HG03575 (cell line): ENCODE results near the gene PLA2G2F.

Experiments
- ATAC-seq: cut with Tn5 transposase; IDR thresholded peaks from one replicate; pipeline ENCODE4 v1.9.1; 2021; ENCODE audit not compliant: unreplicated experiment, insufficient number of reproducible peaks, low FRiP score; ENCODE audit errors: extremely low read depth

PLA2G2F gene

GRCh38 chr1:20138961-20139550 is at the start of gene PLA2G2F:
PLA2G2F (plus strand) TSS chr1:20139323; CDS start chr1:20139428, 105 bp downstream.
- ATAC-seq = no peak

- no peak for ATAC-seq
Measured at GRCh38 chr1:20089328-20090077, 49.6 kb upstream of the PLA2G2F start.

DNA sequence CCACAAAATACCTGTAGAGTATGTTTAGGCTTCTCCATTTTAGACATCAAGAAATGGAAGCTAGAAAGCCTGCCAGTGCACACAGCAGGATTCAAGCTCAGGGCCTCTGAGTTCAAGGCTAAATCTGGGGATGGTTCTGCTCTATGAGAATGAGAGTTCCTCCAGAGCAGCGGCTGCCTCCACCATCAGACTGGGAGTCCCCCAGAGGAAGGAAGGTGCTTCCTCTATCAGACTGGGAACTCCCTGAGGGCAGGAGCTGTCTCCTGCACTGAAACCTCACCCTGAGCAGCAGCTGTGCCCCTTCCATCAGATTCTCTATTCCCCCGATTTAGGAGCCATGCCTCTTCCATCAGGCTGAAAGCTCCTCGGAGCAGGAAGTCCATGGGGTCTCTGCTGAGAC is 49.0 kb upstream of the PLA2G2F start:
- no peak for ATAC-seq

GRCh38 chr1:20090641-20091040 is 48.5 kb upstream of the PLA2G2F start:
- ATAC-seq = no peak

GRCh38 chr1:20093303-20093702 is 45.8 kb upstream of the PLA2G2F start:
- ATAC-seq = no peak

DNA sequence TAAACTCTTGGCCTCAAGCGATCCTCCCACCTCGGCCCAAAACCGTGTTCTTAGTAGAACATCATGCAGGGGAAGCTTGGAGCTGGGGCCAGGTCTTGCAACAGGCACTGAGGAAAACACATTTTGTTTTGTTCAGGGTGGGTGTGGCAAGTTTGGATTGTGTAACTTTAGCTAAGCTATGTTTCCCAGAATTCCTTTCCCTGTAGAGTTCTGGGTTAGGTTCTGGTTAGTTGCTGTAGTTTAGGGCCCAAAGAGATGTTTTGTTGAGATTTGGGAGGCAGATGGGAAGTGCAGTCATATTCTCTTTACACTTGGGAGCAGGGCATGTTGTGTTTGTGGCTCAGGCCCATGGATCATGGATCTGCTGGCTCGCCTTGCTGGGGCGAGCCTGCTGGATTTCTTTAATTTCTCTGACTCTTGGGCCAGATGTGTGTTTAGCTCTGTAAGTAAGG is 45.2 kb upstream of the PLA2G2F start:
- ATAC-seq = no peak

DNA sequence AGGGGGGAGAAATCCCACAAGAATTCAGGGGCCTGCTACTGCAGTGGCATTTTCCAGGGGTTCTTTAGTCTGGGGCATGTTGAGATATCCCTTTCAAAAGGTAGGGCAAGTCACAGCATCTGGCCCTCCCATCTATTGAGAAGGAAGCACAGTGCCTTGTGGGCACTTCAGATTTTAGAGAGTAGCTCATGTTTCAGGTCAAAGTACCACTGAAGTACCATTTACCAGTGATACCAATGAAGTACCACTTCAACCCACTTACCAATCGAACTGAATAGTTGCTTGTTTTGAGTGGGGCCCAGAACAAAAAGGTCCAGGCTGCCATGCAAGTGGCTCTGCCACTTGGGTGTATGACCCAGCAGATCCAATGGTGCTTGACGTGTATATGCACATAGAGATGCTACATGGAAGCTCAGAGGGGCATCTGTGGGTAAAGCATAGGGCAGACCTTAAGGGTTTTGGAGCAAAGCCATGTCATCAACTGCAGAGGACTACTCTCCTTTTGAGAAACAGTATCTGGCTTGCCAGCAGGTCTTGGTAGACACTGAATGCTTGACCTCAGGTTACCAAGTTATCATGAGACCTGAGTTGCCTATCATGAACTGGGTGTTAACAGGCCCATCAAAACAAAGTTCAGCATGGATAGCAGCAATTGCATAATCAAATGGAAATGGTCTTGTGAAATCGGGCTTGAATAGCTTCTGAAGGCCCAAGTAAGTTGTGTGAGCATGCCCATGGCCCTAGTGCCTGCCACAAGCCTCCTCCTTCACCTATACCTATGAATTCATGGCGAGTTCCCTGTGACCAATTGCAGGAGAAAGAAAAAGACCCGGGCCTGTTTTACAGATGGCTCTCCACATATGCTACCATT is 43.3 kb upstream of the PLA2G2F start:
- ATAC-seq = no peak

- ATAC-seq = no peak
Measured at GRCh38 chr1:20096840-20097447, 42.2 kb upstream of the PLA2G2F start.

GRCh38 chr1:20099533-20099932 is 39.6 kb upstream of the PLA2G2F start:
- no peak for ATAC-seq

DNA sequence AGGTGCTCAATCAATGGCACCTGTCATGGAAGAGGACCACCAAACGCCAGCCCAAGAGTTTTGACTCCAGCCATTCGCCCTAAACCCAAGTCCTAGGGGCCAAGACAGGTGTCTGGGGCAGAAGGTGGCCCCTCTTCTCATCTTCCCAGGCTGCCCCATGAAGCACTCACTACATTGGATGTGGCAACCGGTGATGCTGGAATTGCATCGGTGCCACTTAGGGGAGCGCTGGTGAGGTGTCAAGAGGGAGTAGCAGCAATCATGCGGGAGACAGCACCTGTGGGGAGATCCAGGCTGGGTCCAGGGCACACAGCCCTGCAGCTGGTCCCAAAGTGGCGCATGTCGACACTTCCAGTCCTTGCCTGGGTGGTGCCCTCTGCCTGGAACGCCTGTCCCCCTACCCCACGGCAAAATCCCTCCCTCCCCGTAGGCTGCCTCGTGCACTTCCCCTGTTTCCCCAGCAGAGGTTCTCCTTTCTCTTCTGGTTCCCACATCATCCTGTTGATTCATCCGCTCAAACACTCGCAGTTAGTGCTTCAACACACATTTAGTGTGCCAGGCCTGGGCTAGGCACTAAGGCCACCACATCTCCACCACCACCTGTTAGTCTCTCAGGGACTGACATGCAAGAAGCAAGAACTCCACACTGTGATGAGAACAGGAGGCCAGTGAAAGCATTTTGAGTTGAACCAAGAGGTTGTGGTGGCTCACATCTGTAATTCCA is 38.3 kb upstream of the PLA2G2F start:
- no peak for ATAC-seq

DNA sequence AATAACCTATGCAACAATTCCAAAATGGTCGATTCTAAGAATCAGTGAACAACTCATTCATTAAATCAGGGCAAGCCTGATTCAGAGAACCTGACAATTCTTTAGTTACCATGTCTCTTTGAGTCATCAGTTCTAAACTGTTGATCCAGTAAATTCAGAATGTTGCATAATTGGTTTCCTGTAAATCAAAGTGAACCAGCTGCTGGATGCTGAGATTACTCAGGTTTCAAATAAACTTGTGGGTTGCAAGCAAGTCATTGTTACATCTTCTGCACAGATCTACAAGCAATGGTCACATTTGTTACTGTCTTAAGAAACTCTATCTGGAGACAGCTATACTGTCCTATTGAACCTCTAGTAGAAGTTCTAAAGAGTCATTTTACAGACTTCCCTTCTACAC is 36.2 kb upstream of the PLA2G2F start:
- ATAC-seq = no peak

DNA sequence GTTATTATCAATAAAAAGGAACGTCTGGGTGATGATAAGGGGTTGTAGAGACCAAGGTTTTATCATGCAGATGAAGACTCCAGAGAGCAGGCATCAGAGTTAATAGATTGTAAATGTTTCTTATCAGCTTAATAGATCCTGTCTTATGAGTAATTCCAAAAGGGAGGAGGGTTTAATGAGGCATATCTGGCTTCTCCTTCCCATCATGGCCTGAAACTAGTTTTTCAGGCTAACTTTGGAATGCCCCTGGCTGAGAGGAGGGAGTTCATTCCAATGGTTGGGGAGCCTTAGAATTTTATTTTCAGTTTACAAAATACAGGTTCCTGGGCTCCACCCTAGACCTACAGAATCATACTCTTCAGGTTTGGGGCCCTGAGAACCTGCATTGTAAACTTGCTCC is 33.3 kb upstream of the PLA2G2F start:
- no peak for ATAC-seq

DNA sequence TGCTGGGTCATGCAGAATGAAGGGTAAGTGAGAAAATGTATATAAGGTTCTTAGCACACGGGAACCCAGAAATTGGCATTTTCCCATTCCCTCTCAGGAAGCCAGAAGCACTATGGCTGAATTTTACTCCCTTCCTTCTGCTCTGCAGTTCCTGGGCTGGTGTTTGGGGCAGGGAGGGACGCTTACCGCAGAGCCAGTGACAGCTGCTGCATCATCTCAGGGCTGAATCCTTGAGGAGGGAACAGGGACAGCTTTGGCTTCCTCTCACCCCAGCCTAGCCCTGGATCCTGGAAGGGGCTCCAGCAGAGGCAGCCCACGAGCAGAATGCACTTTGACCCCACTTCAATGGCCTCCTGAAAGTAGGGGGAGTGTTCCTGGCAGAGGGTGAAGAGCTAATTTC is 31.8 kb upstream of the PLA2G2F start:
- ATAC-seq = no peak

- ATAC-seq = no peak
Measured at GRCh38 chr1:20107796-20108195, 31.3 kb upstream of the PLA2G2F start.

DNA sequence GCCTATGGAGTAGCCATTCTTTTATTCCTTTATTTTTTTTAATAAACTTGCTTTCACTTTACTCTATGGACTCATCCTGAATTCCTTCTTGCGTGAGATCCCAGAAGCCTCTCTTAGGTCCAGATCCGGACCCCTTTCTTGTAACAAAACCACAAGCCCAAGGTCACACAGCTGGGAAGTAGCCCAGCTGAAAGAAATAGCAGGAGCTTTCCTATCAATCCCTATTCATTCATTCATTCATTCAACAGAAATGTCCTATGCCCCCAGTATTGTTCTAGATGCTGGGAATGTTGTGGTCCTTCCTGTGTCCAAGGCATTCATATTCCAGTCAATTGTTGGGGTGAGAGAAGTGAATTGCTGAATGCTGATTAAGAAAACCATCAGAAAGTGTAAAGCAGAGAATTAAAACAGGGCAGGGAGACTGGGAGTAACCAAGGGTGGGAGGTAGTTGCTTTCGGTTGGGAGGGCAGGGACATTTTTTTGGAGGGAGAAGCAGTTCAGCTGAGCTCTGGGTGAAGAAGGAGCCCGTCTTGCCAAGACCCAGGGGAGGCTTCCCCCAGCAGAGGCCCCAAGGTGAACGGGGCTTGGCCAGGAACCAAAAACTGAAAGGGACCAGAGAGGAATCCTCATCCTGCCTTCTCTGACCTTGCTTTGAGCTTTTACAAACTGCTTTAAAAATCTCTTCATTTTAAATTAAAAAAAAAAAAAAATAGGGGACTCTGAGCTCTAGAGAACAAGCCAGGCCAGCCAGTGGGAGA is 30.6 kb upstream of the PLA2G2F start:
- ATAC-seq = no peak

GRCh38 chr1:20109223-20109856 is 29.8 kb upstream of the PLA2G2F start:
- no peak for ATAC-seq

DNA sequence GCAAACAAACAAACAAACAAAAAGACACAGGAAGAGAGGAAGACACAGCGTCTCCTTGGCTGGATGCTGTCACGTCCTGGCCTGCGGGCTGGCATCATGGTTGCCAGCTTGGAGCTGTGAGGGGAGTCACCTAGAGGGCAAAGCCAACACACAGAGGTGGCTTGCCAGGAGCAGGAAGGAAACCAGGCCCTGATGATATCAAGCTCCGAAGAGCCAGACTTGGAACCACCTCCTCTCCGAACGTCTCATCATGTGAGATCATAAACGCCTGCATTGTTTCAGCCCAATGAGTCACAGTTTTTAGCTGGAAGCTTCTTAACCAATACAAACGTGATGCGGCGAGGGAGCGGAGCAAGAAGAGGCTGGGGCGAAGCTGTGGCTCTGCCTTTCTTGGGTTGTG is 28.4 kb upstream of the PLA2G2F start:
- ATAC-seq = no peak

DNA sequence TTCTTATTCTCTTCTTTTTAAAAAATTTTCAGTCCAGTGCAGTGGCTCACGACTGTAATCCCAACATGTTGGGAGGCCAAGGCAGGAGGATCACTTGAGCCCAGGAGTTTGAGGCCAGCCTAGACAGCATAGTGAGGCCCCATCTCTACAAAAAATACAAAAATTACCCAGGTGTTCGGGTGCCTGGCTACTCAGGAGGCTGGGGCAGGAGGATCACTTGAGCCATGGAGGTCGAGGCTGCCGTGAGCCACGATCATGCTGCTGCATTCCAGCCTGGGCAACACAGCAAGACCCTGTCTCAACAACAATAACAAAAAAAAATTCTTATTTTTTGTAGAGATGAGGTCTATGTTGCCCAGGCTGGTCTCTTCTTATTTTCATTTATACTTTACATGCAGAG is 27.7 kb upstream of the PLA2G2F start:
- no peak for ATAC-seq
